GM12878 (cell line): ENCODE data around the gene P2RX7. TPM values are rescaled to one million over a fixed set of nuclear protein-coding genes. Genes with fewer than 3 reads are reported as not detected.

Source experiments
- ATAC-seq: fragments of 200-7000 bp; cut with Tn5 transposase; 3 replicates; pipeline ENCODE4 v1.9.1; 2020; ENCODE audit warnings: mild to moderate bottlenecking, moderate library complexity
- BruUV-seq: library from RNA; stranded (reverse); fragments of 400-500 nt; replicated peaks from 2 replicates; lab custom pipeline; 2021; lab: Mats Ljungman, UMichigan
- CTCF ChIA-PET: fragments of 300-600 bp; sonication (Branson Sonifier 250); formaldehyde crosslinking; extraction: SDS; loops from one replicate; lab custom pipeline; 2021; ENCODE audit warnings: inconsistent platforms; lab: Yijun Ruan, JAX
- POLR2A ChIA-PET: fragments of 350-600 bp; formaldehyde crosslinking; extraction: SDS; loops from one replicate; lab custom pipeline; 2021; ENCODE audit warnings: inconsistent platforms; lab: Charles Lee
- RAD21 ChIA-PET: fragments of 300-600 bp; sonication (Branson Sonifier 250); formaldehyde crosslinking; loops from one replicate; lab custom pipeline; 2023; ENCODE audit warnings: antibody characterized with exemption; ENCODE audit not compliant: unreplicated experiment; lab: Charles Lee
- SMC1A ChIA-PET: fragments of 300-600 bp; sonication (Branson Sonifier 250); formaldehyde crosslinking; loops from one replicate; lab custom pipeline; 2023; ENCODE audit not compliant: unreplicated experiment, uncharacterized antibody; lab: Charles Lee
- DNase-seq: peaks from one replicate; pipeline ENCODE4 v3.0.0-alpha.2; 2011; ENCODE audit warnings: low read depth, low spot score
- FAIRE-seq: peaks from 3 replicates; lab custom pipeline; 2011; peaks lifted over from hg19 to GRCh38; lab: Jason Lieb, UNC
- H2AFZ ChIP-seq: 2 replicates; pipeline ENCODE4 v1.6.0; 2011; ENCODE audit warnings: low read depth, low read length, control low read depth; ENCODE audit not compliant: control insufficient read depth
- H3K27ac ChIP-seq: 2 replicates; pipeline ENCODE4 v1.5.1; 2011; ENCODE audit warnings: control low read depth; ENCODE audit not compliant: control insufficient read depth, insufficient read depth
- H3K27me3 ChIP-seq, 2 experiments: replicated peaks in 1 of 2; 2 replicates each; pipeline versions ENCODE4 v1.6.0 to v1.6.1; 2011; ENCODE audit warnings: low read length in 1 of 2; ENCODE audit not compliant: control insufficient read depth in 2 of 2, insufficient read depth in 2 of 2
- H3K36me3 ChIP-seq, 2 experiments: 2 replicates each; pipeline ENCODE4 v1.5.1; 2011; ENCODE audit warnings: low read length in 1 of 2; ENCODE audit not compliant: control insufficient read depth in 2 of 2, insufficient read depth in 2 of 2
- H3K4me1 ChIP-seq: 2 replicates; pipeline ENCODE4 v1.6.1; 2011; ENCODE audit warnings: mild to moderate bottlenecking, low read length, moderate library complexity, mixed read lengths; ENCODE audit not compliant: control insufficient read depth, insufficient read depth
- H3K4me2 ChIP-seq: 2 replicates; pipeline ENCODE4 v1.6.0; 2011; ENCODE audit warnings: control low read depth; ENCODE audit not compliant: control insufficient read depth, insufficient read depth
- H3K4me3 ChIP-seq: fragments of 200-600 bp; sonication (generic); 2 replicates; pipeline ENCODE4 v1.5.1; 2016
- H3K79me2 ChIP-seq: 2 replicates; pipeline ENCODE4 v1.6.0; 2011; ENCODE audit warnings: low read length; ENCODE audit not compliant: control insufficient read depth, insufficient read depth
- H3K9ac ChIP-seq: 2 replicates; pipeline ENCODE4 v1.8.0; 2011; ENCODE audit warnings: low read length, control low read depth, mixed read lengths; ENCODE audit not compliant: control insufficient read depth, insufficient read depth
- H3K9me3 ChIP-seq: replicated peaks from 3 replicates; pipeline ENCODE4 v1.5.1; 2011; ENCODE audit warnings: mild to moderate bottlenecking, low read length; ENCODE audit not compliant: control insufficient read depth, insufficient read depth
- H4K20me1 ChIP-seq: 2 replicates; pipeline ENCODE4 v1.6.0; 2011; ENCODE audit not compliant: control insufficient read depth, insufficient read depth
- BACH1 ChIP-seq: fragments of 450-650 bp; IDR thresholded peaks from 2 replicates; pipeline ENCODE4 v1.6.1; 2017; ENCODE audit warnings: mild to moderate bottlenecking, borderline replicate concordance
- FOXM1 ChIP-seq: IDR thresholded peaks from 2 replicates; pipeline ENCODE4 v1.6.1; 2012; ENCODE audit warnings: low read depth, mild to moderate bottlenecking, inconsistent platforms, low read length, moderate library complexity
- HDAC2 ChIP-seq: fragments of 200-600 bp; sonication (generic); IDR thresholded peaks from 2 replicates; pipeline ENCODE4 v1.6.1; 2017
- MYB ChIP-seq: fragments of 150-350 bp; IDR thresholded peaks from 2 replicates; pipeline ENCODE4 v1.6.1; 2014; ENCODE audit warnings: mild to moderate bottlenecking, low read depth, low read length, borderline replicate concordance
- POU2F2 ChIP-seq: IDR thresholded peaks from 3 replicates; pipeline ENCODE4 v1.6.1; 2011; ENCODE audit warnings: low read depth, mild to moderate bottlenecking, low read length, borderline replicate concordance
- SREBF1 ChIP-seq: IDR thresholded peaks from 2 replicates; pipeline ENCODE4 v1.6.1; 2012; ENCODE audit warnings: mild to moderate bottlenecking, low read length
- TCF12 ChIP-seq: IDR thresholded peaks from 2 replicates; pipeline ENCODE4 v1.6.1; 2011; ENCODE audit warnings: low read depth, mild to moderate bottlenecking, low read length
- YBX1 ChIP-seq: fragments of 450-650 bp; IDR thresholded peaks from 2 replicates; pipeline ENCODE4 v1.6.1; 2016; ENCODE audit warnings: antibody characterized with exemption
- ZBED1 ChIP-seq: IDR thresholded peaks from 2 replicates; pipeline ENCODE4 v1.6.1; 2016; ENCODE audit warnings: borderline replicate concordance
- WGBS: methylation state at CpG from one replicate; pipeline ENCODE4 v1.1.6; 2016; ENCODE audit warnings: low lambda C conversion rate; ENCODE audit not compliant: insufficient replicate concordance, insufficient coverage; ENCODE audit errors: missing lambda C conversion rate; 5-methylcytosine and 5-hydroxymethylcytosine counted together
- in situ Hi-C: fragments of 300-500 bp; cut with MboI; formaldehyde crosslinking; loops from 9 replicates; pipeline ENCODE4 v1.14.3; 2018; ENCODE audit warnings: mixed read lengths
- intact Hi-C: fragments of 100-400 bp; cut with micrococcal nuclease; formaldehyde crosslinking; loops from one replicate; pipeline ENCODE4 v1.14.2; 2022; ENCODE audit not compliant: unreplicated experiment
- polyA plus RNA-seq, 11 experiments: library from polyadenylated mRNA; depleted of rRNA in 4 of 11; unstranded in 6 of 11; stranded (reverse) in 5 of 11; fragments of >200 nt; fragmentation: Nextera tagmentation in 4 of 11; fragmentation: Illumina TruSeq in 1 of 11; extraction: Ambion mirVana in 4 of 11; extraction: Trizol in 1 of 11; gene quantifications; 1 replicate in 1 of 11; 2 replicates in 10 of 11; pipeline versions ENCODE4 v1.2.1 to v1.2.3, GENCODE V29; 2011 to 2016; ENCODE audit warnings: inconsistent platforms in 2 of 11, missing spikeins in 2 of 11, low read depth in 1 of 11
- total RNA-seq, 4 experiments: library from RNA; depleted of rRNA in 3 of 4; stranded (reverse); fragments of >200 nt in 3 of 4; fragmentation: Illumina TruSeq in 1 of 4; extraction: Trizol in 1 of 4; gene quantifications; 2 replicates each; pipeline versions ENCODE4 v1.2.1 to v1.2.3, GENCODE V29; 2013 to 2021
- TF ChIP-seq, protein P1 (sequence below): IDR thresholded peaks from 2 replicates; pipeline ENCODE4 v1.6.1; 2012; ENCODE audit warnings: low read depth, low read length, improper control_type of control experiment
- TF ChIP-seq, protein P2 (sequence below): fragments of 450-650 bp; formaldehyde crosslinking; IDR thresholded peaks from 2 replicates; pipeline ENCODE4 v1.4.0; 2022; ENCODE audit warnings: mild to moderate bottlenecking, moderate library complexity
- TF ChIP-seq, protein P3 (sequence below): IDR thresholded peaks from 2 replicates; pipeline ENCODE4 v1.6.1; 2012; ENCODE audit warnings: low read depth, low read length, improper control_type of control experiment
- TF ChIP-seq, protein P4 (sequence below): fragments of 450-650 bp; IDR thresholded peaks from 2 replicates; pipeline ENCODE4 v1.6.1; 2016; ENCODE audit warnings: mild to moderate bottlenecking
- TF ChIP-seq, protein P5 (sequence below): fragments of 450-650 bp; conservative IDR thresholded peaks from 2 replicates; pipeline ENCODE4 v1.6.1; 2017; ENCODE audit warnings: mild to moderate bottlenecking, moderate library complexity
- TF ChIP-seq, protein P6 (sequence below): fragments of 450-650 bp; IDR thresholded peaks from 2 replicates; pipeline ENCODE4 v1.6.1; 2017; ENCODE audit warnings: mild to moderate bottlenecking, low read depth, inconsistent platforms; ENCODE audit not compliant: poor library complexity, severe bottlenecking

P2RX7 gene
- total and polyA plus RNA-seq, 10 of the 15 experiments (the other 5 are each of a cell fraction or from before 2014, with no cell fraction given) = 0.74 to 2.6 (median 1.5) TPM

DNA sequence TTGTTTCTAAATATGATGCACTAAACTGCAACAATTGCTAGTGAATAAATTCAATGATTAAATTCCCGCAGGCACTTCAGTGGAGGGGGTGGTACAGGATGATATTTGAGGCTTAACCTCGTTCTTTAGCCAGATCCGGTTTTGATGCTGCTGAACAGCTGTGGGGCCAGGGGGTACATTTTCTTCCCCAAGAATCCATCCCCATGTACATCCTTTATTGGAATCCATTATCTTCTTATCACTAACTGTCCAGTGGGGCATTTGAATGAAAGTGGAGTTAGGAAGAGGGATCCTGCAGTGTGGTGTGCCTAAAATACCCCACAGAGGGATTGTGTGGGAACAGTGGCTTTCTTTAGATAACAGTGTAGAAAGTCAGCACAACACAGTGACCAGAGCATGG is 48.4 kb upstream of the P2RX7 start:
- POLR2A ChIA-PET = no interaction called here
- Histone ChIP-seq H3K36me3 (no peaks in the 10 kb centered on the region), H3K4me3 (no peak overlapping the region), H3K9ac (no peak overlapping the region), H3K9me3 (no peaks in the 10 kb centered on the region), H2AFZ (no peak overlapping the region), H3K79me2 (no peaks in the 10 kb centered on the region), H3K4me1 (peaks cover 6% of the 10 kb centered on the region), H3K4me2 (no peak overlapping the region), H3K27me3 (no peaks in the 10 kb centered on the region; a peak in 2 of 4 replicates), H4K20me1 (no peaks in the 10 kb centered on the region), H3K27ac (no peak overlapping the region)
- CTCF ChIA-PET = no interaction called here
- SMC1A ChIA-PET = no interaction called here
- WGBS = 36% methylated on average over 3 of the region's 3 CpGs
- ATAC-seq (no peak), DNase-seq (no peak), FAIRE-seq (no peak)
- BruUV-seq = no TSS peak
- RAD21 ChIA-PET = no interaction called here
- intact Hi-C loops = no loop called here
- in situ Hi-C loops = no loop called here
- no peak for TF ChIP-seq YBX1
- no peak for TF ChIP-seq HDAC2
- TF ChIP-seq, protein P1, sequence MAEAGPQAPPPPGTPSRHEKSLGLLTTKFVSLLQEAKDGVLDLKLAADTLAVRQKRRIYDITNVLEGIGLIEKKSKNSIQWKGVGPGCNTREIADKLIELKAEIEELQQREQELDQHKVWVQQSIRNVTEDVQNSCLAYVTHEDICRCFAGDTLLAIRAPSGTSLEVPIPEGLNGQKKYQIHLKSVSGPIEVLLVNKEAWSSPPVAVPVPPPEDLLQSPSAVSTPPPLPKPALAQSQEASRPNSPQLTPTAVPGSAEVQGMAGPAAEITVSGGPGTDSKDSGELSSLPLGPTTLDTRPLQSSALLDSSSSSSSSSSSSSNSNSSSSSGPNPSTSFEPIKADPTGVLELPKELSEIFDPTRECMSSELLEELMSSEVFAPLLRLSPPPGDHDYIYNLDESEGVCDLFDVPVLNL = no peak
- TF ChIP-seq, protein P2, sequence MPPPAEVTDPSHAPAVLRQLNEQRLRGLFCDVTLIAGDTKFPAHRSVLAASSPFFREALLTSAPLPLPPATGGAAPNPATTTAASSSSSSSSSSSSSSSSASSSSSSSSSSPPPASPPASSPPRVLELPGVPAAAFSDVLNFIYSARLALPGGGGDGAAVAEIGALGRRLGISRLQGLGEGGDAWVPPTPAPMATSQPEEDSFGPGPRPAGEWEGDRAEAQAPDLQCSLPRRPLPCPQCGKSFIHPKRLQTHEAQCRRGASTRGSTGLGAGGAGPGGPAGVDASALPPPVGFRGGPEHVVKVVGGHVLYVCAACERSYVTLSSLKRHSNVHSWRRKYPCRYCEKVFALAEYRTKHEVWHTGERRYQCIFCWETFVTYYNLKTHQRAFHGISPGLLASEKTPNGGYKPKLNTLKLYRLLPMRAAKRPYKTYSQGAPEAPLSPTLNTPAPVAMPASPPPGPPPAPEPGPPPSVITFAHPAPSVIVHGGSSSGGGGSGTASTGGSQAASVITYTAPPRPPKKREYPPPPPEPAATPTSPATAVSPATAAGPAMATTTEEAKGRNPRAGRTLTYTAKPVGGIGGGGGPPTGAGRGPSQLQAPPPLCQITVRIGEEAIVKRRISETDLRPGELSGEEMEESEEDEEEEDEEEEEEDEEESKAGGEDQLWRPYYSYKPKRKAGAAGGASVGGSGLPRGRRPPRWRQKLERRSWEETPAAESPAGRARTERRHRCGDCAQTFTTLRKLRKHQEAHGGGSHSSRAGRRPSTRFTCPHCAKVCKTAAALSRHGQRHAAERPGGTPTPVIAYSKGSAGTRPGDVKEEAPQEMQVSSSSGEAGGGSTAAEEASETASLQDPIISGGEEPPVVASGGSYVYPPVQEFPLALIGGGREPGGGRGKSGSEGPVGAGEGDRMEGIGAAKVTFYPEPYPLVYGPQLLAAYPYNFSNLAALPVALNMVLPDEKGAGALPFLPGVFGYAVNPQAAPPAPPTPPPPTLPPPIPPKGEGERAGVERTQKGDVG (CRISPR knock-in tag) = no peak
- TF ChIP-seq, protein P3, sequence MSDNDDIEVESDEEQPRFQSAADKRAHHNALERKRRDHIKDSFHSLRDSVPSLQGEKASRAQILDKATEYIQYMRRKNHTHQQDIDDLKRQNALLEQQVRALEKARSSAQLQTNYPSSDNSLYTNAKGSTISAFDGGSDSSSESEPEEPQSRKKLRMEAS = no peak
- TF ChIP-seq BACH1 = no peak
- TF ChIP-seq, protein P4, sequence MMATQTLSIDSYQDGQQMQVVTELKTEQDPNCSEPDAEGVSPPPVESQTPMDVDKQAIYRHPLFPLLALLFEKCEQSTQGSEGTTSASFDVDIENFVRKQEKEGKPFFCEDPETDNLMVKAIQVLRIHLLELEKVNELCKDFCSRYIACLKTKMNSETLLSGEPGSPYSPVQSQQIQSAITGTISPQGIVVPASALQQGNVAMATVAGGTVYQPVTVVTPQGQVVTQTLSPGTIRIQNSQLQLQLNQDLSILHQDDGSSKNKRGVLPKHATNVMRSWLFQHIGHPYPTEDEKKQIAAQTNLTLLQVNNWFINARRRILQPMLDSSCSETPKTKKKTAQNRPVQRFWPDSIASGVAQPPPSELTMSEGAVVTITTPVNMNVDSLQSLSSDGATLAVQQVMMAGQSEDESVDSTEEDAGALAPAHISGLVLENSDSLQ = no peak
- TF ChIP-seq MYB = no peak
- TF ChIP-seq SREBF1 = no peak
- no peak for TF ChIP-seq ZBED1
- TF ChIP-seq, protein P5, sequence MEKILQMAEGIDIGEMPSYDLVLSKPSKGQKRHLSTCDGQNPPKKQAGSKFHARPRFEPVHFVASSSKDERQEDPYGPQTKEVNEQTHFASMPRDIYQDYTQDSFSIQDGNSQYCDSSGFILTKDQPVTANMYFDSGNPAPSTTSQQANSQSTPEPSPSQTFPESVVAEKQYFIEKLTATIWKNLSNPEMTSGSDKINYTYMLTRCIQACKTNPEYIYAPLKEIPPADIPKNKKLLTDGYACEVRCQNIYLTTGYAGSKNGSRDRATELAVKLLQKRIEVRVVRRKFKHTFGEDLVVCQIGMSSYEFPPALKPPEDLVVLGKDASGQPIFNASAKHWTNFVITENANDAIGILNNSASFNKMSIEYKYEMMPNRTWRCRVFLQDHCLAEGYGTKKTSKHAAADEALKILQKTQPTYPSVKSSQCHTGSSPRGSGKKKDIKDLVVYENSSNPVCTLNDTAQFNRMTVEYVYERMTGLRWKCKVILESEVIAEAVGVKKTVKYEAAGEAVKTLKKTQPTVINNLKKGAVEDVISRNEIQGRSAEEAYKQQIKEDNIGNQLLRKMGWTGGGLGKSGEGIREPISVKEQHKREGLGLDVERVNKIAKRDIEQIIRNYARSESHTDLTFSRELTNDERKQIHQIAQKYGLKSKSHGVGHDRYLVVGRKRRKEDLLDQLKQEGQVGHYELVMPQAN = no peak
- TF ChIP-seq POU2F2 = no peak
- TF ChIP-seq, protein P6, sequence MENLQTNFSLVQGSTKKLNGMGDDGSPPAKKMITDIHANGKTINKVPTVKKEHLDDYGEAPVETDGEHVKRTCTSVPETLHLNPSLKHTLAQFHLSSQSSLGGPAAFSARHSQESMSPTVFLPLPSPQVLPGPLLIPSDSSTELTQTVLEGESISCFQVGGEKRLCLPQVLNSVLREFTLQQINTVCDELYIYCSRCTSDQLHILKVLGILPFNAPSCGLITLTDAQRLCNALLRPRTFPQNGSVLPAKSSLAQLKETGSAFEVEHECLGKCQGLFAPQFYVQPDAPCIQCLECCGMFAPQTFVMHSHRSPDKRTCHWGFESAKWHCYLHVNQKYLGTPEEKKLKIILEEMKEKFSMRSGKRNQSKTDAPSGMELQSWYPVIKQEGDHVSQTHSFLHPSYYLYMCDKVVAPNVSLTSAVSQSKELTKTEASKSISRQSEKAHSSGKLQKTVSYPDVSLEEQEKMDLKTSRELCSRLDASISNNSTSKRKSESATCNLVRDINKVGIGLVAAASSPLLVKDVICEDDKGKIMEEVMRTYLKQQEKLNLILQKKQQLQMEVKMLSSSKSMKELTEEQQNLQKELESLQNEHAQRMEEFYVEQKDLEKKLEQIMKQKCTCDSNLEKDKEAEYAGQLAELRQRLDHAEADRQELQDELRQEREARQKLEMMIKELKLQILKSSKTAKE = no peak
- TF ChIP-seq FOXM1 = no peak
- no peak for TF ChIP-seq TCF12
